ENCODE results near the gene NMB. TPM values are rescaled to one million over a fixed set of nuclear protein-coding genes. Genes with fewer than 3 reads are reported as not detected.
A peak's percentile ranks its signal among the peaks of the same experiment; 100 is the strongest.

NMB gene
- total RNA-seq, 1 donor from 2014 or later = 17.4 TPM

DNA sequence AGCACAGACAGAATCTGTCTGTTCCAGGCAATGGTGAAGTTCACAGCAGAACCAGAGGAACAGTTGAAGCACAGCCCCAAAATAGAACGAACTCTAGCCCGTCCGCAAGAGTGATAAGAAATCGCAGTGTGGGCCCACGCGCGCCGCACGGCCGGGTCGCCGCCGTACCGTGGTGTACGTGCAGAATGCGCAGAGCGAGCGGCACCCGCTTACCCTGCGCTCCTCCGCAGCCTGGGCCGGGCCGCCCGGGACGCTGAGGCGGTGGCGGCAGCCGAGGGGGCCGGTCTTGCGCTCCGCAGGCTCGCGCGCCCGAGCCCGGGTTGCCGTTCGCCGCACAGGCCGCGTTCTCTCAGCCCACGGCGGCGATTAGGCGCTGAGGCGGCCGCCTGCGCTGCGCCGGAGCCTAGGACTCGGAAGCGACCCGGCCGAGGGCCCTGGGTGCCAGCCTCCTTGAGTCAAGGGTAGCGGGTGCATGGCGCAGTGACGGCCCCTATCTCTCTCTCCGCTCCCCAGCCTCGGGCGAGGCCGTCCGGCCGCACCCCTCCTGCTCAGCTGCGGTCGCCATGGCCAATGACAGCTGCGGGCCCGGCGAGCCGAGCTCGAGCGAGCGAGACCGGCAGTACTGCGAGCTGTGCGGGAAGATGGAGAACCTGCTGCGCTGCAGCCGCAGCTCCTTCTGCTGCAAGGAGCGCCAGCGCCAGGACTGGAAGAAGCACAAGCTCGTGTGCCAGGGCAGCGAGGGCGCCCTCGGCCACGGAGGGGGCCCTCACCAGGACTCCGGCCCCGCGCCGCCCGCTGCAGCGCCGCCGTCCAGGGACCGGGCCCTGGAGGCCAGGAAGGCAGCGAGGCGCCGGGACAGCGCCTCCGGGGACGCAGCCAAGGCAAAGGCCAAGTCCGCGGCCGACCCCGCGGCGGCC lies 24.4 kb downstream of the NMB start:
- no peak for DNase-seq (ENCODE audit: low read depth)
- TF ChIP-seq, protein P1, sequence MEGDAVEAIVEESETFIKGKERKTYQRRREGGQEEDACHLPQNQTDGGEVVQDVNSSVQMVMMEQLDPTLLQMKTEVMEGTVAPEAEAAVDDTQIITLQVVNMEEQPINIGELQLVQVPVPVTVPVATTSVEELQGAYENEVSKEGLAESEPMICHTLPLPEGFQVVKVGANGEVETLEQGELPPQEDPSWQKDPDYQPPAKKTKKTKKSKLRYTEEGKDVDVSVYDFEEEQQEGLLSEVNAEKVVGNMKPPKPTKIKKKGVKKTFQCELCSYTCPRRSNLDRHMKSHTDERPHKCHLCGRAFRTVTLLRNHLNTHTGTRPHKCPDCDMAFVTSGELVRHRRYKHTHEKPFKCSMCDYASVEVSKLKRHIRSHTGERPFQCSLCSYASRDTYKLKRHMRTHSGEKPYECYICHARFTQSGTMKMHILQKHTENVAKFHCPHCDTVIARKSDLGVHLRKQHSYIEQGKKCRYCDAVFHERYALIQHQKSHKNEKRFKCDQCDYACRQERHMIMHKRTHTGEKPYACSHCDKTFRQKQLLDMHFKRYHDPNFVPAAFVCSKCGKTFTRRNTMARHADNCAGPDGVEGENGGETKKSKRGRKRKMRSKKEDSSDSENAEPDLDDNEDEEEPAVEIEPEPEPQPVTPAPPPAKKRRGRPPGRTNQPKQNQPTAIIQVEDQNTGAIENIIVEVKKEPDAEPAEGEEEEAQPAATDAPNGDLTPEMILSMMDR (conservative IDR thresholded peaks at IDR 0.05; ENCODE audit: low read depth, low read length) = no peak
- H3K4me3 ChIP-seq (ENCODE audit: low read depth, low read length) = peak overlapping the region; percentile 82

DNA sequence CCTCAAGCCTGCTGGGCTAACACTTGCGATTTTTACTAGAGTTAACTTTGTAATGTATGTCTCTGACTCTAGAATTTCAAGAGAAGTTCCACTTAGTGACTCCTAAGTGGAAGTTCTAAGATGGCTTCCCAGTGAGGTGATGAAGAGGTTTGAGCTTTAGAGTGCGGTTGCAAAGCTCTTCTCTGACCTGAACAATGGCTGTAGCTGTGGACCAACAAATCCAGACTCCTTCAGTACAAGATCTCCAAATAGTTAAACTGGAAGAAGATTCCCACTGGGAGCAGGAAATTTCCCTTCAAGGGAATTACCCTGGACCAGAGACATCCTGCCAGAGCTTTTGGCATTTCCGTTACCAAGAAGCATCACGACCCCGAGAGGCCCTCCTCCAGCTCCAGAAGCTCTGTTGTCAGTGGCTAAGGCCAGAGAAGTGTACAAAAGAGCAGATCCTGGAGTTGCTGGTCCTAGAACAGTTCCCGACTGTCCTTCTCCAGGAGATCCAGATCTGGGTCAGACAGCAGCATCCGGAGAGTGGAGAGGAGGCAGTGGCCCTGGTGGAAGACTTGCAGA lies 26.2 kb downstream of the NMB start:
- TF ChIP-seq, protein P1 (conservative IDR thresholded peaks at IDR 0.05; ENCODE audit: low read depth, low read length) = no peak
- H3K4me3 ChIP-seq (ENCODE audit: low read depth, low read length) = peak overlapping the region; percentile 82
- no peak for DNase-seq (ENCODE audit: low read depth)

DNA sequence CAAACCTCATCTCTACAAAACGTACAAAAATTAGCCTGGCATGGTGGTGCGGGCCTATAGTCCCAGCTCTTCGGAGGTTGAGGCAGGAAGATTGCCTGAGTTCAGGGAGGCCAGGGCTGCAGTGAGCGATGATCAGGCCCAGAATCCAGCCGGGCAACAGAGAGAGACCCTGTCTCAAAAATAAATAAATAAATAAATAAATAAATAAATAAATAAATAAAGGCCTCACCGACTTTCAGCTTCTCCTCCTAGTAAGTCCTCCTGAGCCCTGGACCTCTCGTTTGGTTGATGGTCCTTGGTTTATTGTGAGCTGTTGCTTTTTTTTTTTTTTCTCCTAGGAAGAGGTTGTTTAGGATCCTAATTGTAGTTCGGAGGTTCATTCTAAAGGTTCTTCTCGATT lies 29.0 kb downstream of the NMB start:
- TF ChIP-seq, protein P1 (conservative IDR thresholded peaks at IDR 0.05; ENCODE audit: low read depth, low read length) = no peak
- DNase-seq (ENCODE audit: low read depth) = no peak

DNA sequence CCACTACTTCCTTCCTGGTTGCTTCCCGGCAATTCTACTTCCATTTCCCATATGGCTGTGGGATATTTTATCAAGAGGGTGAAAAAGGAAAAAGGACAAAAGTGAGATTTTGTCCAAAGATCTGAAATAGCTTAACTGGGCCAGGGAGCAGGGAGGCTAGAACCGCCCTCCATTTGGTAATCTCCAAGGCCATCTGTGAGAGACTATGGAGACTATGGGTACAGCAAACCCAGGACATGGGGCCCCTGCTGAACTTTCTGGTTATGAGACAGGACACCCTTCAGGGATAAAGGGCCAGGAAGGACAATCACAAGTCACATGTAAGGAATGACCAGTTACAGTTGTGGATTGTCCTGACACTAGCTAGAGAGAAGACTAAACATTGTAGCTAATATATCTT lies 32.9 kb downstream of the NMB start:
- DNase-seq (ENCODE audit: low read depth) = no peak
- TF ChIP-seq, protein P1 (conservative IDR thresholded peaks at IDR 0.05; ENCODE audit: low read depth, low read length) = no peak
- no peak overlapping the region for H3K4me3 ChIP-seq (ENCODE audit: low read depth, low read length)

More for the DNA sequence above, 29.0 kb downstream of the NMB start:
- H3K4me3 ChIP-seq (ENCODE audit: low read depth, low read length) = no peak overlapping the region

DNA sequence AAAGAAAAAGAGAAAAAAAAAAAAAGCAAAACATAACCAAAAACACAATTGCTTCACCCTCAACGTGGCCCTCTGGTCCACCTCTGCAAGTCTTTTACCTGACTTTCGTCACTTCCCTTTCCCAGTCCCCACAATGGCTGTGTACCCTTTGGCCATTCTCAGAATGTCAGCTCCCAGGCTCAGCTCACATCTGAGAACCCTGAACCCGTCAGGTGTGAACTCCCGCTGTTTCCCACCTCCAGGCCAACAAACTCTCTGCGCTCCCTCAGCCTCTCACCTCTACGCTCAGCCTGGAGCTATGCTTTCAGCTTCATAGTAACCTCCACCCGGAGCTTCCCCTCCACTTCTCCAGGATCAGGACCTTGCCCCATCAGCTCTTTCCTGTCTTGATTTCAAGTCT lies 33.6 kb downstream of the NMB start:
- DNase-seq (ENCODE audit: low read depth) = no peak
- H3K4me3 ChIP-seq (ENCODE audit: low read depth, low read length) = no peak overlapping the region
- TF ChIP-seq, protein P1 (conservative IDR thresholded peaks at IDR 0.05; ENCODE audit: low read depth, low read length) = no peak

DNA sequence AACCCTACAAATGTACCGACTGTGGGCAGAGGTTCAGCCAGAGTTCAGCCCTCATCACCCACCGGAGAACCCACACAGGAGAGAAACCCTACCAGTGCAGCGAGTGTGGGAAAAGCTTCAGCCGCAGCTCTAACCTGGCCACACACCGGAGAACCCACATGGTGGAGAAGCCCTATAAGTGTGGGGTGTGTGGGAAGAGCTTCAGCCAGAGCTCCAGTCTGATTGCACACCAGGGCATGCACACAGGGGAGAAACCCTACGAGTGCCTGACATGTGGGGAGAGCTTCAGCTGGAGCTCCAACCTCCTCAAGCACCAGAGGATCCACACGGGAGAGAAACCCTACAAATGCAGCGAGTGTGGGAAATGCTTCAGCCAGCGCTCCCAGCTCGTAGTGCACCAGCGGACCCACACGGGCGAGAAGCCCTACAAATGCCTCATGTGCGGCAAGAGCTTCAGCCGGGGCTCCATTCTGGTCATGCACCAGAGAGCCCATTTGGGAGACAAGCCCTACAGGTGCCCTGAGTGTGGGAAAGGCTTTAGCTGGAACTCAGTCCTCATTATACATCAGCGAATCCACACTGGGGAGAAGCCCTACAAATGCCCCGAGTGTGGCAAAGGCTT lies 36.5 kb downstream of the NMB start:
- no peak overlapping the region for H3K4me3 ChIP-seq (ENCODE audit: low read depth, low read length)
- TF ChIP-seq, protein P1 (conservative IDR thresholded peaks at IDR 0.05; ENCODE audit: low read depth, low read length) = no peak
- no peak for DNase-seq (ENCODE audit: low read depth)
